Measurements from ENCODE around the gene MCCD1.

MCCD1 gene

DNA sequence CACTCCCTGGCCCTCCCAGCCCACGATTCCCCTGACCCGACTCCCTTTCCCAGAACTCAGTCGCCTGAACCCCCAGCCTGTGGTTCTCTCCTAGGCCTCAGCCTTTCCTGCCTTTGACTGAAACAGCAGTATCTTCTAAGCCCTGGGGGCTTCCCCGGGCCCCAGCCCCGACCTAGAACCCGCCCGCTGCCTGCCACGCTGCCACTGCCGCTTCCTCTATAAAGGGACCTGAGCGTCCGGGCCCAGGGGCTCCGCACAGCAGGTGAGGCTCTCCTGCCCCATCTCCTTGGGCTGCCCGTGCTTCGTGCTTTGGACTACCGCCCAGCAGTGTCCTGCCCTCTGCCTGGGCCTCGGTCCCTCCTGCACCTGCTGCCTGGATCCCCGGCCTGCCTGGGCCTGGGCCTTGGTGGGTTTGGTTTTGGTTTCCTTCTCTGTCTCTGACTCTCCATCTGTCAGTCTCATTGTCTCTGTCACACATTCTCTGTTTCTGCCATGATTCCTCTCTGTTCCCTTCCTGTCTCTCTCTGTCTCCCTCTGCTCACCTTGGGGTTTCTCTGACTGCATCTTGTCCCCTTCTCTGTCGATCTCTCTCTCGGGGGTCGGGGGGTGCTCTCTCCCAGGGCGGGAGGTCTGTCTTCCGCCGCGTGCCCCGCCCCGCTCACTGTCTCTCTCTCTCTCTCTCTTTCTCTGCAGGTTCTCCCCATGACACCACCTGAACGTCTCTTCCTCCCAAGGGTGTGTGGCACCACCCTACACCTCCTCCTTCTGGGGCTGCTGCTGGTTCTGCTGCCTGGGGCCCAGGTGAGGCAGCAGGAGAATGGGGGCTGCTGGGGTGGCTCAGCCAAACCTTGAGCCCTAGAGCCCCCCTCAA, 43.5 kb downstream of the MCCD1 start, which contains the start of gene LTA:
LTA (plus strand) TSS at position 249 of the 871 bp plus-strand sequence; CDS start at position 703, 454 bp downstream.
- DNase-seq (ENCODE audit: low read depth in 2 of 2) = no peak

DNA sequence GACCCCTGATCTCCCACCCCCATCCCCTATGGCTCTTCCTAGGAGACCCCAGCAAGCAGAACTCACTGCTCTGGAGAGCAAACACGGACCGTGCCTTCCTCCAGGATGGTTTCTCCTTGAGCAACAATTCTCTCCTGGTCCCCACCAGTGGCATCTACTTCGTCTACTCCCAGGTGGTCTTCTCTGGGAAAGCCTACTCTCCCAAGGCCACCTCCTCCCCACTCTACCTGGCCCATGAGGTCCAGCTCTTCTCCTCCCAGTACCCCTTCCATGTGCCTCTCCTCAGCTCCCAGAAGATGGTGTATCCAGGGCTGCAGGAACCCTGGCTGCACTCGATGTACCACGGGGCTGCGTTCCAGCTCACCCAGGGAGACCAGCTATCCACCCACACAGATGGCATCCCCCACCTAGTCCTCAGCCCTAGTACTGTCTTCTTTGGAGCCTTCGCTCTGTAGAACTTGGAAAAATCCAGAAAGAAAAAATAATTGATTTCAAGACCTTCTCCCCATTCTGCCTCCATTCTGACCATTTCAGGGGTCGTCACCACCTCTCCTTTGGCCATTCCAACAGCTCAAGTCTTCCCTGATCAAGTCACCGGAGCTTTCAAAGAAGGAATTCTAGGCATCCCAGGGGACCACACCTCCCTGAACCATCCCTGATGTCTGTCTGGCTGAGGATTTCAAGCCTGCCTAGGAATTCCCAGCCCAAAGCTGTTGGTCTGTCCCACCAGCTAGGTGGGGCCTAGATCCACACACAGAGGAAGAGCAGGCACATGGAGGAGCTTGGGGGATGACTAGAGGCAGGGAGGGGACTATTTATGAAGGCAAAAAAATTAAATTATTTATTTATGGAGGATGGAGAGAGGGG, 44.7 kb downstream of the MCCD1 start:
- DNase-seq (ENCODE audit: low read depth in 2 of 2) = no peak

DNA sequence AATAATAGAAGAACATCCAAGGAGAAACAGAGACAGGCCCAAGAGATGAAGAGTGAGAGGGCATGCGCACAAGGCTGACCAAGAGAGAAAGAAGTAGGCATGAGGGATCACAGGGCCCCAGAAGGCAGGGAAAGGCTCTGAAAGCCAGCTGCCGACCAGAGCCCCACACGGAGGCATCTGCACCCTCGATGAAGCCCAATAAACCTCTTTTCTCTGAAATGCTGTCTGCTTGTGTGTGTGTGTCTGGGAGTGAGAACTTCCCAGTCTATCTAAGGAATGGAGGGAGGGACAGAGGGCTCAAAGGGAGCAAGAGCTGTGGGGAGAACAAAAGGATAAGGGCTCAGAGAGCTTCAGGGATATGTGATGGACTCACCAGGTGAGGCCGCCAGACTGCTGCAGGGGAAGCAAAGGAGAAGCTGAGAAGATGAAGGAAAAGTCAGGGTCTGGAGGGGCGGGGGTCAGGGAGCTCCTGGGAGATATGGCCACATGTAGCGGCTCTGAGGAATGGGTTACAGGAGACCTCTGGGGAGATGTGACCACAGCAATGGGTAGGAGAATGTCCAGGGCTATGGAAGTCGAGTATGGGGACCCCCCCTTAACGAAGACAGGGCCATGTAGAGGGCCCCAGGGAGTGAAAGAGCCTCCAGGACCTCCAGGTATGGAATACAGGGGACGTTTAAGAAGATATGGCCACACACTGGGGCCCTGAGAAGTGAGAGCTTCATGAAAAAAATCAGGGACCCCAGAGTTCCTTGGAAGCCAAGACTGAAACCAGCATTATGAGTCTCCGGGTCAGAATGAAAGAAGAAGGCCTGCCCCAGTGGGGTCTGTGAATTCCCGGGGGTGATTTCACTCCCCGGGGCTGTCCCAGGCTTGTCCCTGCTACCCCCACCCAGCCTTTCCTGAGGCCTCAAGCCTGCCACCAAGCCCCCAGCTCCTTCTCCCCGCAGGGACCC, 45.6 kb downstream of the MCCD1 start:
- no peak for DNase-seq (ENCODE audit: low read depth in 2 of 2)

DNA sequence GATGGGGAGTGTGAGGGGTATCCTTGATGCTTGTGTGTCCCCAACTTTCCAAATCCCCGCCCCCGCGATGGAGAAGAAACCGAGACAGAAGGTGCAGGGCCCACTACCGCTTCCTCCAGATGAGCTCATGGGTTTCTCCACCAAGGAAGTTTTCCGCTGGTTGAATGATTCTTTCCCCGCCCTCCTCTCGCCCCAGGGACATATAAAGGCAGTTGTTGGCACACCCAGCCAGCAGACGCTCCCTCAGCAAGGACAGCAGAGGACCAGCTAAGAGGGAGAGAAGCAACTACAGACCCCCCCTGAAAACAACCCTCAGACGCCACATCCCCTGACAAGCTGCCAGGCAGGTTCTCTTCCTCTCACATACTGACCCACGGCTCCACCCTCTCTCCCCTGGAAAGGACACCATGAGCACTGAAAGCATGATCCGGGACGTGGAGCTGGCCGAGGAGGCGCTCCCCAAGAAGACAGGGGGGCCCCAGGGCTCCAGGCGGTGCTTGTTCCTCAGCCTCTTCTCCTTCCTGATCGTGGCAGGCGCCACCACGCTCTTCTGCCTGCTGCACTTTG, 46.7 kb downstream of the MCCD1 start, which contains the start of gene TNF:
TNF (plus strand) TSS at position 231 of the 567 bp plus-strand sequence; CDS start at position 408, 177 bp downstream.
- no peak for DNase-seq (ENCODE audit: low read depth in 2 of 2)

DNA sequence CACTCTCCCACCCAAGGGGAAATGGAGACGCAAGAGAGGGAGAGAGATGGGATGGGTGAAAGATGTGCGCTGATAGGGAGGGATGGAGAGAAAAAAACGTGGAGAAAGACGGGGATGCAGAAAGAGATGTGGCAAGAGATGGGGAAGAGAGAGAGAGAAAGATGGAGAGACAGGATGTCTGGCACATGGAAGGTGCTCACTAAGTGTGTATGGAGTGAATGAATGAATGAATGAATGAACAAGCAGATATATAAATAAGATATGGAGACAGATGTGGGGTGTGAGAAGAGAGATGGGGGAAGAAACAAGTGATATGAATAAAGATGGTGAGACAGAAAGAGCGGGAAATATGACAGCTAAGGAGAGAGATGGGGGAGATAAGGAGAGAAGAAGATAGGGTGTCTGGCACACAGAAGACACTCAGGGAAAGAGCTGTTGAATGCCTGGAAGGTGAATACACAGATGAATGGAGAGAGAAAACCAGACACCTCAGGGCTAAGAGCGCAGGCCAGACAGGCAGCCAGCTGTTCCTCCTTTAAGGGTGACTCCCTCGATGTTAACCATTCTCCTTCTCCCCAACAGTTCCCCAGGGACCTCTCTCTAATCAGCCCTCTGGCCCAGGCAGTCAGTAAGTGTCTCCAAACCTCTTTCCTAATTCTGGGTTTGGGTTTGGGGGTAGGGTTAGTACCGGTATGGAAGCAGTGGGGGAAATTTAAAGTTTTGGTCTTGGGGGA, 47.4 kb downstream of the MCCD1 start:
- no peak for DNase-seq (ENCODE audit: low read depth in 2 of 2)

DNA sequence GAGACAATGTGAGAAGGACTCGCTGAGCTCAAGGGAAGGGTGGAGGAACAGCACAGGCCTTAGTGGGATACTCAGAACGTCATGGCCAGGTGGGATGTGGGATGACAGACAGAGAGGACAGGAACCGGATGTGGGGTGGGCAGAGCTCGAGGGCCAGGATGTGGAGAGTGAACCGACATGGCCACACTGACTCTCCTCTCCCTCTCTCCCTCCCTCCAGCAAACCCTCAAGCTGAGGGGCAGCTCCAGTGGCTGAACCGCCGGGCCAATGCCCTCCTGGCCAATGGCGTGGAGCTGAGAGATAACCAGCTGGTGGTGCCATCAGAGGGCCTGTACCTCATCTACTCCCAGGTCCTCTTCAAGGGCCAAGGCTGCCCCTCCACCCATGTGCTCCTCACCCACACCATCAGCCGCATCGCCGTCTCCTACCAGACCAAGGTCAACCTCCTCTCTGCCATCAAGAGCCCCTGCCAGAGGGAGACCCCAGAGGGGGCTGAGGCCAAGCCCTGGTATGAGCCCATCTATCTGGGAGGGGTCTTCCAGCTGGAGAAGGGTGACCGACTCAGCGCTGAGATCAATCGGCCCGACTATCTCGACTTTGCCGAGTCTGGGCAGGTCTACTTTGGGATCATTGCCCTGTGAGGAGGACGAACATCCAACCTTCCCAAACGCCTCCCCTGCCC, 48.3 kb downstream of the MCCD1 start:
- no peak for DNase-seq (ENCODE audit: low read depth in 2 of 2)

DNA sequence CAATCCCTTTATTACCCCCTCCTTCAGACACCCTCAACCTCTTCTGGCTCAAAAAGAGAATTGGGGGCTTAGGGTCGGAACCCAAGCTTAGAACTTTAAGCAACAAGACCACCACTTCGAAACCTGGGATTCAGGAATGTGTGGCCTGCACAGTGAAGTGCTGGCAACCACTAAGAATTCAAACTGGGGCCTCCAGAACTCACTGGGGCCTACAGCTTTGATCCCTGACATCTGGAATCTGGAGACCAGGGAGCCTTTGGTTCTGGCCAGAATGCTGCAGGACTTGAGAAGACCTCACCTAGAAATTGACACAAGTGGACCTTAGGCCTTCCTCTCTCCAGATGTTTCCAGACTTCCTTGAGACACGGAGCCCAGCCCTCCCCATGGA, 48.8 kb downstream of the MCCD1 start:
- DNase-seq (ENCODE audit: low read depth in 2 of 2) = no peak

DNA sequence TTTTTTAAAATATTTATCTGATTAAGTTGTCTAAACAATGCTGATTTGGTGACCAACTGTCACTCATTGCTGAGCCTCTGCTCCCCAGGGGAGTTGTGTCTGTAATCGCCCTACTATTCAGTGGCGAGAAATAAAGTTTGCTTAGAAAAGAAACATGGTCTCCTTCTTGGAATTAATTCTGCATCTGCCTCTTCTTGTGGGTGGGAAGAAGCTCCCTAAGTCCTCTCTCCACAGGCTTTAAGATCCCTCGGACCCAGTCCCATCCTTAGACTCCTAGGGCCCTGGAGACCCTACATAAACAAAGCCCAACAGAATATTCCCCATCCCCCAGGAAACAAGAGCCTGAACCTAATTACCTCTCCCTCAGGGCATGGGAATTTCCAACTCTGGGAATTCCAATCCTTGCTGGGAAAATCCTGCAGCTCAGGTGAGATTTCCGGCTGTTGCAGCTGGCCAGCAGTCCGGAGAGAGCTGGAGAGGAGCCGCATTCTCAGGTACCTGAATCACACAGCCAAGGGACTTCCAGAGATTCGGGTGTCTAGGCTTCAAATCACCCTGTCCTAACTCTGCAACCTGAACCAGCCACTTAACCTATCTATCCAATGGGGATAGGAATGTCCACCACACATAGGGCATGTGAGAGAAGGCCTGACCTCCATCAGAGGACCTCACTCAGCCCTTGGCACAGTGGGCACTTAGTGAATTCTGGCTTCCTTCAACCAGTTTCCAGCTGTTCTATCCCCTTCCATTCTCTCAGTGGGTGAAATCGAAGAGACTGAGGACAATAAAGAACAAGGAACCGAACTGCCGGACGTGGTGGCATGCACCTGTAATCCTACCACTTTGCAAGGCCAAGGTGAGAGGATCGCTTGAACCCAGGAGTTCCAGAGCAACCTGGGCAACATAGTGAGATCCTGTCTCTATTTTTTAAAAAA, 49.7 kb downstream of the MCCD1 start:
- no peak for DNase-seq (ENCODE audit: low read depth in 2 of 2)

DNA sequence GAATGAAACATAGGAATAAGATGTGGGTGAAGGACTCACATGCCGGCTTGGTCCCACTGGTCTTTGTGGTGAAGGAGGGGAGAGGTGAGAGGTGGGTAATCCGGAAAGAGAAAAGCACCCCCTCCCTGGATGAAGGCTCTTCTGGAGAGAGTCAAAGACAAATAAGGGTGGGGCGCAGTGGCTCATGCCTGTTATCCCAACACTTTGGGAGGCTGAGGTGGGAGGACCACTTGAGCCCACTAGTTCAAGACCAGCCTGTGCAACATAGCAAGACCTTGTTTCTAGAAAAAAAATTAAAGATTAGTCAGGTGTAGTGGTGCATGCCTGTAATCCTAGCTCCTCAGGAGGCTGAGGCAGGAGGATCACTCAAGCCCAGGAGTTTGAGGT, 50.4 kb downstream of the MCCD1 start:
- DNase-seq (ENCODE audit: low read depth in 2 of 2) = no peak
